K562 (cell line): Measurements from ENCODE around the gene EDEM2. TPM values are rescaled to one million over a fixed set of nuclear protein-coding genes. Genes with fewer than 3 reads are reported as not detected.
"Not testable (repeated sequence)": the region's sequence is repeated elsewhere in the genome, so short reads cannot be mapped to it uniquely, and the experiment has no call there.

Experiments
- ARID1B ChIP-seq: fragments of 450-650 bp; IDR thresholded peaks from 2 replicates; pipeline ENCODE4 v1.6.1; 2016; ENCODE audit warnings: antibody characterized with exemption, mild to moderate bottlenecking, inconsistent platforms
- ARNT ChIP-seq, 2 experiments: fragments of 450-650 bp; IDR thresholded peaks; 2 replicates each; pipeline ENCODE4 v1.6.1; 2016; ENCODE audit warnings: mild to moderate bottlenecking in 1 of 2
- BACH1 ChIP-seq: fragments of 200-800 bp; sonication (Bioruptor generic); IDR thresholded peaks from 2 replicates; pipeline ENCODE4 v1.6.1; 2016; ENCODE audit warnings: missing genetic modification characterization, missing compliant biosample characterization
- CBFA2T3 ChIP-seq: fragments of 450-650 bp; IDR thresholded peaks from 2 replicates; pipeline ENCODE4 v1.6.1; 2017
- CXXC5 ChIP-seq: fragments of 250-450 bp; sonication (Bioruptor Pico); IDR thresholded peaks from 2 replicates; pipeline ENCODE4 v1.8.0; 2022; ENCODE audit warnings: inconsistent platforms, mild to moderate bottlenecking, moderate library complexity
- DPF2 ChIP-seq: fragments of 450-650 bp; IDR thresholded peaks from 2 replicates; pipeline ENCODE4 v1.6.1; 2016
- FOXK1 ChIP-seq: sonication (generic); formaldehyde crosslinking; IDR thresholded peaks from 2 replicates; pipeline ENCODE4 v1.8.0; 2022; ENCODE audit warnings: missing genetic modification reagents, mild to moderate bottlenecking, borderline replicate concordance
- HMBOX1 ChIP-seq: sonication (generic); IDR thresholded peaks from 2 replicates; pipeline ENCODE4 v1.6.1; 2016
- LEF1 ChIP-seq: fragments of 450-650 bp; IDR thresholded peaks from 2 replicates; pipeline ENCODE4 v1.6.1; 2016; ENCODE audit warnings: mild to moderate bottlenecking
- MITF ChIP-seq: IDR thresholded peaks from 2 replicates; pipeline ENCODE4 v1.6.1; 2014; ENCODE audit warnings: antibody characterized with exemption
- RAD51 ChIP-seq: fragments of 450-650 bp; IDR thresholded peaks from 2 replicates; pipeline ENCODE4 v1.7.1; 2016; ENCODE audit warnings: low read depth, mild to moderate bottlenecking, borderline replicate concordance
- SMARCE1 ChIP-seq: fragments of 450-650 bp; IDR thresholded peaks from 2 replicates; pipeline ENCODE4 v1.7.1; 2016; ENCODE audit warnings: mild to moderate bottlenecking
- SOX6 ChIP-seq: fragments of 450-650 bp; IDR thresholded peaks from 2 replicates; pipeline ENCODE4 v1.6.1; 2014; ENCODE audit warnings: mild to moderate bottlenecking
- STAT5A ChIP-seq: IDR thresholded peaks from 2 replicates; pipeline ENCODE4 v1.6.1; 2012; ENCODE audit warnings: low read length, inconsistent platforms, borderline replicate concordance
- TAL1 ChIP-seq: fragments of 450-650 bp; IDR thresholded peaks from 2 replicates; pipeline ENCODE4 v1.6.1; 2016; ENCODE audit warnings: mild to moderate bottlenecking
- TEAD4 ChIP-seq, 2 experiments: sonication (generic) in 1 of 2; formaldehyde crosslinking in 1 of 2; IDR thresholded peaks; 2 replicates each; pipeline versions ENCODE4 v1.6.1 to v1.8.0; 2012 to 2022; ENCODE audit warnings: borderline replicate concordance in 1 of 2, inconsistent platforms in 1 of 2, low read length in 1 of 2, mild to moderate bottlenecking in 1 of 2, missing genetic modification reagents in 1 of 2
- ZBTB7A ChIP-seq: IDR thresholded peaks from 2 replicates; pipeline ENCODE4 v1.6.1; 2011; ENCODE audit warnings: low read depth, mild to moderate bottlenecking, low read length, moderate library complexity, borderline replicate concordance; ENCODE audit not compliant: control insufficient read depth
- ZNF175 ChIP-seq: fragments of 200-800 bp; sonication (Bioruptor generic); IDR thresholded peaks from 2 replicates; pipeline ENCODE4 v1.6.1; 2016; ENCODE audit warnings: low read depth, mild to moderate bottlenecking, missing genetic modification characterization, missing compliant biosample characterization
- polyA plus RNA-seq, 8 experiments: library from polyadenylated mRNA; depleted of rRNA in 4 of 8; stranded (reverse) in 5 of 8; unstranded in 3 of 8; fragments of >200 nt; fragmentation: Nextera tagmentation in 2 of 8; fragmentation: Illumina TruSeq in 1 of 8; extraction: Ambion mirVana in 2 of 8; extraction: Trizol in 1 of 8; gene quantifications; 2 replicates each; pipeline versions ENCODE4 v1.2.1 to v1.2.3, GENCODE V29; 2011 to 2014; ENCODE audit warnings: inconsistent platforms in 1 of 8, missing spikeins in 1 of 8
- total RNA-seq, 7 experiments: library from RNA; depleted of rRNA in 6 of 7; stranded (reverse); fragments of >200 nt in 6 of 7; fragmentation: Illumina TruSeq in 2 of 7; extraction: Trizol in 2 of 7; gene quantifications; 2 replicates each; pipeline versions ENCODE4 v1.2.1 to v1.2.3, GENCODE V29; 2011 to 2021; ENCODE audit warnings: low replicate concordance in 1 of 7
- TF ChIP-seq, protein P1 (sequence below): sonication (generic); formaldehyde crosslinking; IDR thresholded peaks from 2 replicates; pipeline ENCODE4 v1.9.0; 2022; ENCODE audit warnings: mild to moderate bottlenecking, missing genetic modification reagents

The EDEM2 gene
- total and polyA plus RNA-seq, 9 of the 15 experiments (the other 6 are each of a cell fraction or from before 2014, with no cell fraction given), result 6.9 to 11.0 (median 9.7) TPM

DNA sequence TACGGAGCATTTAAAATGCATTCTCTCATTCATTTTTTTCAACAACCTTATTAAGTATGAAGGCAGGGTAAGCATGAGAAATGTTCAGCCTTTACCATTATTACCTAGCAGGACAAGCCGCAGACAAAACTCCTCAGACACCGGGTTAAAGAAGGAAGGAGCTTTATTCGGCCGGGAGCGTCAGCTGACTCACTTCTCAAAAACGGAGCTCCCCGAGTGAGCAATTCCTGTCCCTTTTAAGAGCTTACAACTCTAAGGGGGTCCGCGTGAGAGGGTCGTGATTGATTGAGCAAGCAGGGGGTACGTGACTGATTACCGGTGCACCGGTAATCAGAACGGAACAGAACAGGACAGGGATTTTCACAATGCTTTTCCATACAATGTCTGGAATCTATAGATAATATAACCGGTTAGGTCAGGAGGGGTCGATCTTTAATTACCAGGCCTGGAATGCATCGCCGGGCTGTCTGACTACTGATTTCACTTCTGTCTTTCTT is 487 bp upstream of the EDEM2 start (continued):
- TF ChIP-seq MITF, result peak; percentile 44; the same call in 1 of the 2 replicates
- TF ChIP-seq ARID1B, result peak; percentile 82
- peak; percentile 44; the same call in 1 of the 2 replicates for TF ChIP-seq RAD51
- TF ChIP-seq HMBOX1, result peak; percentile 56; the same call in 1 of the 2 replicates
- 0 out of 2 replicates have a peak, but pooled peaks have one; percentile 4 for TF ChIP-seq FOXK1 (CRISPR knock-in tag)
- 0 out of 2 replicates have a peak, but pooled peaks have one; percentile 25 for TF ChIP-seq LEF1
- TF ChIP-seq, protein P1, sequence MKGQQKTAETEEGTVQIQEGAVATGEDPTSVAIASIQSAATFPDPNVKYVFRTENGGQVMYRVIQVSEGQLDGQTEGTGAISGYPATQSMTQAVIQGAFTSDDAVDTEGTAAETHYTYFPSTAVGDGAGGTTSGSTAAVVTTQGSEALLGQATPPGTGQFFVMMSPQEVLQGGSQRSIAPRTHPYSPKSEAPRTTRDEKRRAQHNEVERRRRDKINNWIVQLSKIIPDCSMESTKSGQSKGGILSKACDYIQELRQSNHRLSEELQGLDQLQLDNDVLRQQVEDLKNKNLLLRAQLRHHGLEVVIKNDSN (CRISPR knock-in tag), result peak; percentile 59
- 0 out of 2 replicates have a peak, but pooled peaks have one; percentile 0 for TF ChIP-seq CXXC5 (CRISPR knock-in tag)
- 0 out of 2 replicates have a peak, but pooled peaks have one; percentile 37 for TF ChIP-seq BACH1 (tag)
- TF ChIP-seq SMARCE1, result peak; percentile 69; the same call in 1 of the 2 replicates
- TF ChIP-seq DPF2, result peak; percentile 26; the same call in 1 of the 2 replicates
- TF ChIP-seq ARNT (IDR thresholded peaks at IDR 0.05), result peak in 1 of 2 experiments; percentile 78; a peak in 1 of 4 replicates
- peak; percentile 54; the same call in 1 of the 2 replicates for TF ChIP-seq ZBTB7A
- TF ChIP-seq STAT5A, result peak; percentile 46; the same call in 1 of the 2 replicates
- peak; percentile 79 for TF ChIP-seq TEAD4 (IDR thresholded peaks at IDR 0.05; ENCODE audit: low read length)
- TF ChIP-seq TEAD4 (CRISPR knock-in tag; IDR thresholded peaks at IDR 0.05; ENCODE audit: borderline replicate concordance), result not testable (repeated sequence)
- TF ChIP-seq TAL1, result peak; percentile 86
- TF ChIP-seq CBFA2T3, result peak; percentile 93
- TF ChIP-seq SOX6, result peak; percentile 75
- peak; percentile 18; the same call in 1 of the 2 replicates for TF ChIP-seq ZNF175
